GM23338 (cell line): ENCODE data around the gene UBQLN4. TPM values are rescaled to one million over a fixed set of nuclear protein-coding genes. Genes with fewer than 3 reads are reported as not detected.

Experiments
- CREB1 ChIP-seq: fragments of 250-450 bp; sonication (Bioruptor Pico); IDR thresholded peaks from 2 replicates; pipeline ENCODE4 v1.5.0; 2020; ENCODE audit warnings: low read depth, mild to moderate bottlenecking, moderate library complexity
- polyA plus RNA-seq: library from polyadenylated mRNA; unstranded; fragments of >200 nt; fragmentation: Nextera tagmentation; extraction: Ambion mirVana; gene quantifications from 2 replicates; pipeline ENCODE4 v1.2.1, GENCODE V29; 2016
- total RNA-seq: library from RNA; depleted of rRNA; stranded (reverse); fragments of >200 nt; shearing (Covaris generic); gene quantifications from 2 replicates; pipeline ENCODE4 v1.2.3, GENCODE V29; 2014
- TF ChIP-seq, protein P1 (sequence below): fragments of 250-450 bp; sonication (Bioruptor Pico); IDR thresholded peaks from 2 replicates; pipeline ENCODE4 v1.5.0; 2020; ENCODE audit warnings: mild to moderate bottlenecking, moderate library complexity
- TF ChIP-seq, protein P2 (sequence below): IDR thresholded peaks from 2 replicates; pipeline ENCODE4 v1.6.1; 2016; ENCODE audit warnings: antibody characterized with exemption
- TF ChIP-seq, protein P3 (sequence below): IDR thresholded peaks from one replicate; pipeline ENCODE4 v1.6.1; 2018; ENCODE audit warnings: antibody characterized with exemption; ENCODE audit not compliant: unreplicated experiment

UBQLN4 gene
- total and polyA plus RNA-seq, 2 experiments from 2014 or later, result 10.0 to 30.5 TPM

DNA sequence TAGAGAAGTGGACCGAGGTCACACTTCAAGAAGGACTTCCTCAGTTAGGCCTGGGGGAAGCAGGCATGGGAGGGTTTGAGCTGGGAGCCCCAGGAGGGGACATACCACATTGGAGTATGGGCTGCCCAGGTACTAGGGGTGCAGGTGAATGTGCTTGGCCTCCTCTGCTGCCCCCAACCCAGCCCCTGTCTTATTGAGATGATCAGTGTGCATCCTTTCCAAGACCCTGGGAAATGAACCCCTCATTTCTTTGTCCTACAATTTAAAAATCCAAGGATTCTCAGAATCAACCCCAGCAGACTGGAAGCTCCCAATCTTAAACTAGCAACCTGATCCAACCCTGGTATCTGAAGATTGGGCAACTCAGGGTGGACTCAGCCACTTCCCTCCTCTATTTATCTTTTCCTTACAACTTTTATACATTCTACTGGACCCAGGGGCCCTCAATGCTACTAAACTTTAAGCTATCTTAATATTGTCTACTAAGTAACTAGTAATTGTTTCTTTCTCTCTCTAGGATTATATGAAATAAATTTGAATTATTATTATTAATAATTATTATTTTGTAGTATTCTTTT lies 19.6 kb upstream of the UBQLN4 start (continued):
- TF ChIP-seq, protein P1, sequence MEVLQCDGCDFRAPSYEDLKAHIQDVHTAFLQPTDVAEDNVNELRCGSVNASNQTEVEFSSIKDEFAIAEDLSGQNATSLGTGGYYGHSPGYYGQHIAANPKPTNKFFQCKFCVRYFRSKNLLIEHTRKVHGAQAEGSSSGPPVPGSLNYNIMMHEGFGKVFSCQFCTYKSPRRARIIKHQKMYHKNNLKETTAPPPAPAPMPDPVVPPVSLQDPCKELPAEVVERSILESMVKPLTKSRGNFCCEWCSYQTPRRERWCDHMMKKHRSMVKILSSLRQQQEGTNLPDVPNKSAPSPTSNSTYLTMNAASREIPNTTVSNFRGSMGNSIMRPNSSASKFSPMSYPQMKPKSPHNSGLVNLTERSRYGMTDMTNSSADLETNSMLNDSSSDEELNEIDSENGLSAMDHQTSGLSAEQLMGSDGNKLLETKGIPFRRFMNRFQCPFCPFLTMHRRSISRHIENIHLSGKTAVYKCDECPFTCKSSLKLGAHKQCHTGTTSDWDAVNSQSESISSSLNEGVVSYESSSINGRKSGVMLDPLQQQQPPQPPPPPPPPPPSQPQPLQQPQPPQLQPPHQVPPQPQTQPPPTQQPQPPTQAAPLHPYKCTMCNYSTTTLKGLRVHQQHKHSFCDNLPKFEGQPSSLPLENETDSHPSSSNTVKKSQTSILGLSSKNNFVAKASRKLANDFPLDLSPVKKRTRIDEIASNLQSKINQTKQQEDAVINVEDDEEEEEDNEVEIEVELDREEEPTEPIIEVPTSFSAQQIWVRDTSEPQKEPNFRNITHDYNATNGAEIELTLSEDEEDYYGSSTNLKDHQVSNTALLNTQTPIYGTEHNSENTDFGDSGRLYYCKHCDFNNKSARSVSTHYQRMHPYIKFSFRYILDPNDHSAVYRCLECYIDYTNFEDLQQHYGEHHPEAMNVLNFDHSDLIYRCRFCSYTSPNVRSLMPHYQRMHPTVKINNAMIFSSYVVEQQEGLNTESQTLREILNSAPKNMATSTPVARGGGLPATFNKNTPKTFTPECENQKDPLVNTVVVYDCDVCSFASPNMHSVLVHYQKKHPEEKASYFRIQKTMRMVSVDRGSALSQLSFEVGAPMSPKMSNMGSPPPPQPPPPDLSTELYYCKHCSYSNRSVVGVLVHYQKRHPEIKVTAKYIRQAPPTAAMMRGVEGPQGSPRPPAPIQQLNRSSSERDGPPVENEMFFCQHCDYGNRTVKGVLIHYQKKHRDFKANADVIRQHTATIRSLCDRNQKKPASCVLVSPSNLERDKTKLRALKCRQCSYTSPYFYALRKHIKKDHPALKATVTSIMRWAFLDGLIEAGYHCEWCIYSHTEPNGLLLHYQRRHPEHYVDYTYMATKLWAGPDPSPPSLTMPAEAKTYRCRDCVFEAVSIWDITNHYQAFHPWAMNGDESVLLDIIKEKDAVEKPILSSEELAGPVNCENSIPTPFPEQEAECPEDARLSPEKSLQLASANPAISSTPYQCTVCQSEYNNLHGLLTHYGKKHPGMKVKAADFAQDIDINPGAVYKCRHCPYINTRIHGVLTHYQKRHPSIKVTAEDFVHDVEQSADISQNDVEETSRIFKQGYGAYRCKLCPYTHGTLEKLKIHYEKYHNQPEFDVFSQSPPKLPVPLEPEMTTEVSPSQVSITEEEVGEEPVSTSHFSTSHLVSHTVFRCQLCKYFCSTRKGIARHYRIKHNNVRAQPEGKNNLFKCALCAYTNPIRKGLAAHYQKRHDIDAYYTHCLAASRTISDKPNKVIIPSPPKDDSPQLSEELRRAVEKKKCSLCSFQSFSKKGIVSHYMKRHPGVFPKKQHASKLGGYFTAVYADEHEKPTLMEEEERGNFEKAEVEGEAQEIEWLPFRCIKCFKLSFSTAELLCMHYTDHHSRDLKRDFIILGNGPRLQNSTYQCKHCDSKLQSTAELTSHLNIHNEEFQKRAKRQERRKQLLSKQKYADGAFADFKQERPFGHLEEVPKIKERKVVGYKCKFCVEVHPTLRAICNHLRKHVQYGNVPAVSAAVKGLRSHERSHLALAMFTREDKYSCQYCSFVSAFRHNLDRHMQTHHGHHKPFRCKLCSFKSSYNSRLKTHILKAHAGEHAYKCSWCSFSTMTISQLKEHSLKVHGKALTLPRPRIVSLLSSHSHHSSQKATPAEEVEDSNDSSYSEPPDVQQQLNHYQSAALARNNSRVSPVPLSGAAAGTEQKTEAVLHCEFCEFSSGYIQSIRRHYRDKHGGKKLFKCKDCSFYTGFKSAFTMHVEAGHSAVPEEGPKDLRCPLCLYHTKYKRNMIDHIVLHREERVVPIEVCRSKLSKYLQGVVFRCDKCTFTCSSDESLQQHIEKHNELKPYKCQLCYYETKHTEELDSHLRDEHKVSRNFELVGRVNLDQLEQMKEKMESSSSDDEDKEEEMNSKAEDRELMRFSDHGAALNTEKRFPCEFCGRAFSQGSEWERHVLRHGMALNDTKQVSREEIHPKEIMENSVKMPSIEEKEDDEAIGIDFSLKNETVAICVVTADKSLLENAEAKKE (CRISPR knock-in tag), result no peak
- TF ChIP-seq, protein P2, sequence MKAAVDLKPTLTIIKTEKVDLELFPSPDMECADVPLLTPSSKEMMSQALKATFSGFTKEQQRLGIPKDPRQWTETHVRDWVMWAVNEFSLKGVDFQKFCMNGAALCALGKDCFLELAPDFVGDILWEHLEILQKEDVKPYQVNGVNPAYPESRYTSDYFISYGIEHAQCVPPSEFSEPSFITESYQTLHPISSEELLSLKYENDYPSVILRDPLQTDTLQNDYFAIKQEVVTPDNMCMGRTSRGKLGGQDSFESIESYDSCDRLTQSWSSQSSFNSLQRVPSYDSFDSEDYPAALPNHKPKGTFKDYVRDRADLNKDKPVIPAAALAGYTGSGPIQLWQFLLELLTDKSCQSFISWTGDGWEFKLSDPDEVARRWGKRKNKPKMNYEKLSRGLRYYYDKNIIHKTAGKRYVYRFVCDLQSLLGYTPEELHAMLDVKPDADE, result no peak
- no peak for TF ChIP-seq CREB1 (CRISPR knock-in tag)
- TF ChIP-seq, protein P3, sequence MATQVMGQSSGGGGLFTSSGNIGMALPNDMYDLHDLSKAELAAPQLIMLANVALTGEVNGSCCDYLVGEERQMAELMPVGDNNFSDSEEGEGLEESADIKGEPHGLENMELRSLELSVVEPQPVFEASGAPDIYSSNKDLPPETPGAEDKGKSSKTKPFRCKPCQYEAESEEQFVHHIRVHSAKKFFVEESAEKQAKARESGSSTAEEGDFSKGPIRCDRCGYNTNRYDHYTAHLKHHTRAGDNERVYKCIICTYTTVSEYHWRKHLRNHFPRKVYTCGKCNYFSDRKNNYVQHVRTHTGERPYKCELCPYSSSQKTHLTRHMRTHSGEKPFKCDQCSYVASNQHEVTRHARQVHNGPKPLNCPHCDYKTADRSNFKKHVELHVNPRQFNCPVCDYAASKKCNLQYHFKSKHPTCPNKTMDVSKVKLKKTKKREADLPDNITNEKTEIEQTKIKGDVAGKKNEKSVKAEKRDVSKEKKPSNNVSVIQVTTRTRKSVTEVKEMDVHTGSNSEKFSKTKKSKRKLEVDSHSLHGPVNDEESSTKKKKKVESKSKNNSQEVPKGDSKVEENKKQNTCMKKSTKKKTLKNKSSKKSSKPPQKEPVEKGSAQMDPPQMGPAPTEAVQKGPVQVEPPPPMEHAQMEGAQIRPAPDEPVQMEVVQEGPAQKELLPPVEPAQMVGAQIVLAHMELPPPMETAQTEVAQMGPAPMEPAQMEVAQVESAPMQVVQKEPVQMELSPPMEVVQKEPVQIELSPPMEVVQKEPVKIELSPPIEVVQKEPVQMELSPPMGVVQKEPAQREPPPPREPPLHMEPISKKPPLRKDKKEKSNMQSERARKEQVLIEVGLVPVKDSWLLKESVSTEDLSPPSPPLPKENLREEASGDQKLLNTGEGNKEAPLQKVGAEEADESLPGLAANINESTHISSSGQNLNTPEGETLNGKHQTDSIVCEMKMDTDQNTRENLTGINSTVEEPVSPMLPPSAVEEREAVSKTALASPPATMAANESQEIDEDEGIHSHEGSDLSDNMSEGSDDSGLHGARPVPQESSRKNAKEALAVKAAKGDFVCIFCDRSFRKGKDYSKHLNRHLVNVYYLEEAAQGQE, result no peak
